ENCODE results near the gene UGP2.
"Not testable (repeated sequence)": the region's sequence is repeated elsewhere in the genome, so short reads cannot be mapped to it uniquely, and the experiment has no call there.

Gene UGP2

GRCh38 chr2:63898839-63899238 lies 57.1 kb downstream of the UGP2 start:
- H3K9me3 ChIP-seq (ENCODE audit: insufficient read depth, low read length): peaks cover 5% of the 10 kb centered on the region; the same call in 1 of the 2 replicates
- no peak overlapping the region for H3K9ac ChIP-seq (ENCODE audit: insufficient read length, low read depth)
- H3K36me3 ChIP-seq (ENCODE audit: insufficient read depth, insufficient read length, low read length): peaks cover 26% of the 10 kb centered on the region
- no peak for DNase-seq (ENCODE audit: low read depth, low spot score)
- H3K4me3 ChIP-seq (ENCODE audit: insufficient read length, low read depth): no peak overlapping the region
- no peak for TF ChIP-seq SUZ12 (IDR thresholded peaks at IDR 0.05; ENCODE audit: extremely low read depth, insufficient read depth, insufficient read length)
- no peaks in the 10 kb centered on the region for H3K4me1 ChIP-seq (ENCODE audit: insufficient read depth, insufficient read length)
- no peaks in the 10 kb centered on the region for H3K27me3 ChIP-seq (ENCODE audit: insufficient read depth, insufficient read length)

GRCh38 chr2:63899639-63900038 lies 57.9 kb downstream of the UGP2 start:
- H3K9me3 ChIP-seq (ENCODE audit: insufficient read depth, low read length): peaks cover 5% of the 10 kb centered on the region; the same call in 1 of the 2 replicates
- no peaks in the 10 kb centered on the region for H3K27me3 ChIP-seq (ENCODE audit: insufficient read depth, insufficient read length)
- no peak overlapping the region for H3K9ac ChIP-seq (ENCODE audit: insufficient read length, low read depth)
- peaks cover 26% of the 10 kb centered on the region for H3K36me3 ChIP-seq (ENCODE audit: insufficient read depth, insufficient read length, low read length)
- no peak for TF ChIP-seq ZNF274 (IDR thresholded peaks at IDR 0.05; ENCODE audit: low read depth, low read length)
- TF ChIP-seq YY1 (IDR thresholded peaks at IDR 0.05; ENCODE audit: insufficient read depth, insufficient read length): no peak
- no peak for TF ChIP-seq SUZ12 (IDR thresholded peaks at IDR 0.05; ENCODE audit: extremely low read depth, insufficient read depth, insufficient read length)
- no peak overlapping the region for H3K4me3 ChIP-seq (ENCODE audit: insufficient read length, low read depth)
- no peak for DNase-seq (ENCODE audit: low read depth, low spot score)
- H3K4me1 ChIP-seq (ENCODE audit: insufficient read depth, insufficient read length): no peaks in the 10 kb centered on the region

GRCh38 chr2:63902149-63902548 lies 60.5 kb downstream of the UGP2 start:
- Histone ChIP-seq H3K36me3 (ENCODE audit: insufficient read depth, insufficient read length, low read length) (peaks cover 12% of the 10 kb centered on the region), H3K27me3 (ENCODE audit: insufficient read depth, insufficient read length) (no peaks in the 10 kb centered on the region), H3K4me1 (ENCODE audit: insufficient read depth, insufficient read length) (no peaks in the 10 kb centered on the region), H3K4me3 (ENCODE audit: insufficient read length, low read depth) (no peak overlapping the region), H3K9me3 (ENCODE audit: insufficient read depth, low read length) (peaks cover 17% of the 10 kb centered on the region), H3K9ac (ENCODE audit: insufficient read length, low read depth) (no peak overlapping the region)
- no peak for DNase-seq (ENCODE audit: low read depth, low spot score)
- no peak for TF ChIP-seq ZNF274 (IDR thresholded peaks at IDR 0.05; ENCODE audit: low read depth, low read length)
- no peak for TF ChIP-seq YY1 (IDR thresholded peaks at IDR 0.05; ENCODE audit: insufficient read depth, insufficient read length)
- no peak for TF ChIP-seq SUZ12 (IDR thresholded peaks at IDR 0.05; ENCODE audit: extremely low read depth, insufficient read depth, insufficient read length)

- Histone ChIP-seq H3K9me3 (ENCODE audit: insufficient read depth, low read length) (peaks cover 17% of the 10 kb centered on the region), H3K4me1 (ENCODE audit: insufficient read depth, insufficient read length) (no peaks in the 10 kb centered on the region), H3K9ac (ENCODE audit: insufficient read length, low read depth) (no peak overlapping the region), H3K4me3 (ENCODE audit: insufficient read length, low read depth) (no peak overlapping the region), H3K27me3 (ENCODE audit: insufficient read depth, insufficient read length) (no peaks in the 10 kb centered on the region), H3K36me3 (ENCODE audit: insufficient read depth, insufficient read length, low read length) (peaks cover 8% of the 10 kb centered on the region)
- DNase-seq (ENCODE audit: low read depth, low spot score): no peak
- TF ChIP-seq YY1 (IDR thresholded peaks at IDR 0.05; ENCODE audit: insufficient read depth, insufficient read length) (no peak), SUZ12 (IDR thresholded peaks at IDR 0.05; ENCODE audit: extremely low read depth, insufficient read depth, insufficient read length) (no peak), ZNF274 (IDR thresholded peaks at IDR 0.05; ENCODE audit: low read depth, low read length) (no peak)
These were observed 61.3 kb downstream of the UGP2 start for GRCh38 chr2:63903003-63903402.

GRCh38 chr2:63914311-63914710 lies 72.6 kb downstream of the UGP2 start:
- H3K9ac ChIP-seq (ENCODE audit: insufficient read length, low read depth): no peak overlapping the region
- no peak overlapping the region for H3K4me3 ChIP-seq (ENCODE audit: insufficient read length, low read depth)
- no peaks in the 10 kb centered on the region for H3K9me3 ChIP-seq (ENCODE audit: insufficient read depth, low read length)
- DNase-seq (ENCODE audit: low read depth, low spot score): no peak
- no peaks in the 10 kb centered on the region for H3K4me1 ChIP-seq (ENCODE audit: insufficient read depth, insufficient read length)
- no peak for TF ChIP-seq YY1 (IDR thresholded peaks at IDR 0.05; ENCODE audit: insufficient read depth, insufficient read length)
- TF ChIP-seq SUZ12 (IDR thresholded peaks at IDR 0.05; ENCODE audit: extremely low read depth, insufficient read depth, insufficient read length): no peak
- no peak for TF ChIP-seq ZNF274 (IDR thresholded peaks at IDR 0.05; ENCODE audit: low read depth, low read length)
- no peaks in the 10 kb centered on the region for H3K27me3 ChIP-seq (ENCODE audit: insufficient read depth, insufficient read length)
- peaks cover 29% of the 10 kb centered on the region for H3K36me3 ChIP-seq (ENCODE audit: insufficient read depth, insufficient read length, low read length)

GRCh38 chr2:63926815-63927214 lies 85.1 kb downstream of the UGP2 start:
- no peaks in the 10 kb centered on the region for H3K27me3 ChIP-seq (ENCODE audit: insufficient read depth, insufficient read length)
- H3K36me3 ChIP-seq (ENCODE audit: insufficient read depth, insufficient read length, low read length): peaks cover 3% of the 10 kb centered on the region
- peak; percentile 35 for DNase-seq (ENCODE audit: low read depth, low spot score)
- no peak for TF ChIP-seq ZNF274 (IDR thresholded peaks at IDR 0.05; ENCODE audit: low read depth, low read length)
- no peak for TF ChIP-seq SUZ12 (IDR thresholded peaks at IDR 0.05; ENCODE audit: extremely low read depth, insufficient read depth, insufficient read length)
- no peak for TF ChIP-seq YY1 (IDR thresholded peaks at IDR 0.05; ENCODE audit: insufficient read depth, insufficient read length)
- no peak overlapping the region for H3K9ac ChIP-seq (ENCODE audit: insufficient read length, low read depth)
- H3K9me3 ChIP-seq (ENCODE audit: insufficient read depth, low read length): no peaks in the 10 kb centered on the region
- H3K4me1 ChIP-seq (ENCODE audit: insufficient read depth, insufficient read length): no peaks in the 10 kb centered on the region
- no peak overlapping the region for H3K4me3 ChIP-seq (ENCODE audit: insufficient read length, low read depth)

- not testable (repeated sequence) for H3K9ac ChIP-seq (ENCODE audit: insufficient read length, low read depth); H3K9me3 ChIP-seq (ENCODE audit: insufficient read depth, low read length); H3K27me3 ChIP-seq (ENCODE audit: insufficient read depth, insufficient read length); DNase-seq (ENCODE audit: low read depth, low spot score); H3K4me3 ChIP-seq (ENCODE audit: insufficient read length, low read depth); H3K4me1 ChIP-seq (ENCODE audit: insufficient read depth, insufficient read length); H3K36me3 ChIP-seq (ENCODE audit: insufficient read depth, insufficient read length, low read length)
These were observed 90.4 kb downstream of the UGP2 start for GRCh38 chr2:63932104-63932503.

Data from NT2/D1 (cell line).